B cell (primary cell): Measurements from ENCODE around the gene NUP54. TPM values are rescaled to one million over a fixed set of nuclear protein-coding genes. Genes with fewer than 3 reads are reported as not detected.

Source experiments
- ATAC-seq: fragments of 200-7000 bp; cut with Tn5 transposase; one replicate; pipeline ENCODE4 v1.10.0; 2021; ENCODE audit warnings: low read depth, mild to moderate bottlenecking, moderate number of reproducible peaks, moderate library complexity
- CTCF ChIA-PET: fragments of 350-600 bp; sonication (Branson Sonifier 250); formaldehyde crosslinking; loops from one replicate; lab custom pipeline; 2021; ENCODE audit warnings: antibody characterized with exemption, inconsistent platforms; lab: Charles Lee
- POLR2A ChIA-PET: fragments of 350-600 bp; sonication (Branson Sonifier 250); formaldehyde crosslinking; loops from one replicate; lab custom pipeline; 2021; ENCODE audit warnings: antibody characterized with exemption; lab: Charles Lee
- DNase-seq: peaks from one replicate; pipeline ENCODE4 v3.0.0; 2013
- H2AFZ ChIP-seq: 2 replicates; pipeline ENCODE4 v1.6.1; 2012; ENCODE audit warnings: mild to moderate bottlenecking, low read depth, low read length; ENCODE audit not compliant: insufficient read depth, poor library complexity, severe bottlenecking
- H3K27ac ChIP-seq, 2 donors: 1 replicate in 1 of 2; 2 replicates in 1 of 2; pipeline ENCODE4 v1.5.1; 2012 to 2013; ENCODE audit warnings: low read length in 2 of 2, mild to moderate bottlenecking in 2 of 2, moderate library complexity in 1 of 2
- H3K27me3 ChIP-seq, 4 experiments: fragments of 200-600 bp in 1 of 4; sonication (generic) in 1 of 4; replicated peaks in 1 of 4; 1 replicate in 2 of 4; 2 replicates in 2 of 4; pipeline versions ENCODE4 v1.6.1 to v1.7.0; 2013 to 2016; ENCODE audit warnings: low read length in 3 of 4, mild to moderate bottlenecking in 2 of 4, mixed read lengths in 1 of 4, moderate library complexity in 1 of 4; ENCODE audit not compliant: insufficient read depth in 4 of 4, control insufficient read depth in 3 of 4; ENCODE audit errors: control extremely low read depth in 1 of 4
- H3K36me3 ChIP-seq, 2 experiments: replicated peaks in 1 of 2; 1 replicate in 1 of 2; 2 replicates in 1 of 2; pipeline versions ENCODE4 v1.6.1 to v1.7.1; 2013; ENCODE audit warnings: low read length in 1 of 2; ENCODE audit not compliant: insufficient read depth in 2 of 2, control insufficient read depth in 1 of 2; ENCODE audit errors: control extremely low read depth in 1 of 2, extremely low read depth in 1 of 2
- H3K4me1 ChIP-seq, 2 donors: fragments of 200-600 bp in 1 of 2; sonication (generic) in 1 of 2; 1 replicate in 1 of 2; 2 replicates in 1 of 2; pipeline versions ENCODE4 v1.5.1 to v1.6.1; 2013 to 2017; ENCODE audit warnings: low read length in 2 of 2; ENCODE audit not compliant: control insufficient read depth in 2 of 2, insufficient read depth in 2 of 2
- H3K4me2 ChIP-seq: replicated peaks from 2 replicates; pipeline ENCODE3; 2012; ENCODE audit warnings: mild to moderate bottlenecking, low read depth, low read length; ENCODE audit not compliant: poor library complexity, severe bottlenecking
- H3K4me3 ChIP-seq, 5 experiments: fragments of 200-600 bp in 1 of 5; sonication (generic) in 1 of 5; 1 replicate in 3 of 5; 2 replicates in 2 of 5; pipeline versions ENCODE4 v1.5.1 to v1.7.0; 2011 to 2016; ENCODE audit warnings: low read length in 4 of 5, mild to moderate bottlenecking in 4 of 5, low read depth in 2 of 5, control low read depth in 1 of 5, moderate library complexity in 1 of 5; ENCODE audit not compliant: insufficient read depth in 1 of 5; ENCODE audit errors: control extremely low read depth in 1 of 5, extremely low read depth in 1 of 5
- H3K79me2 ChIP-seq: fragments of 200-600 bp; sonication (generic); one replicate; pipeline ENCODE4 v1.6.0; 2016; ENCODE audit warnings: low read length; ENCODE audit not compliant: control insufficient read depth, insufficient read depth
- H3K9ac ChIP-seq: fragments of 200-600 bp; sonication (generic); 2 replicates; pipeline ENCODE4 v1.6.1; 2017; ENCODE audit warnings: mild to moderate bottlenecking, low read length, moderate library complexity
- H3K9me3 ChIP-seq, 3 donors: one replicate each; pipeline versions ENCODE4 v1.6.1 to v1.7.1; 2013; ENCODE audit warnings: low read length in 2 of 3; ENCODE audit not compliant: control insufficient read depth in 2 of 3, insufficient read depth in 1 of 3; ENCODE audit errors: control extremely low read depth in 1 of 3
- H4K20me1 ChIP-seq: 2 replicates; pipeline ENCODE4 v1.6.0; 2012; ENCODE audit warnings: mild to moderate bottlenecking, low read length; ENCODE audit not compliant: insufficient read depth, control insufficient read depth, poor library complexity, severe bottlenecking
- H3K27ac Mint-ChIP-seq: one replicate; pipeline ENCODE4 v1.8.0; 2021; ENCODE audit warnings: mixed read lengths
- H3K27me3 Mint-ChIP-seq: one replicate; pipeline ENCODE4 v1.8.0; 2021; ENCODE audit warnings: mixed read lengths
- H3K4me1 Mint-ChIP-seq: one replicate; pipeline ENCODE4 v1.8.0; 2021; ENCODE audit warnings: mixed read lengths
- H3K4me3 Mint-ChIP-seq: one replicate; pipeline ENCODE4 v1.8.0; 2021; ENCODE audit warnings: mixed read lengths
- H3K9me3 Mint-ChIP-seq: one replicate; pipeline ENCODE4 v1.8.0; 2022; ENCODE audit warnings: mixed read lengths; ENCODE audit not compliant: insufficient read depth
- EZH2 ChIP-seq: IDR thresholded peaks from 2 replicates; pipeline ENCODE4 v1.6.1; 2012; ENCODE audit warnings: borderline replicate concordance, low read depth, mild to moderate bottlenecking, moderate library complexity, low read length; ENCODE audit not compliant: insufficient read depth, poor library complexity, severe bottlenecking
- WGBS: methylation state at CpG from one replicate; pipeline ENCODE4 v1.1.5; 2013; ENCODE audit warnings: missing lambda C conversion rate; ENCODE audit not compliant: insufficient coverage; 5-methylcytosine and 5-hydroxymethylcytosine counted together
- intact Hi-C: fragments of 100-400 bp; cut with micrococcal nuclease; formaldehyde crosslinking; loops from one replicate; pipeline ENCODE4 v1.10.0; 2022
- polyA minus RNA-seq: library from RNA; depleted of rRNA, polyadenylated mRNA; stranded (reverse); fragments of >200 nt; gene quantifications from 2 replicates; pipeline ENCODE4 v1.2.3, GENCODE V29; 2012
- polyA plus RNA-seq: library from polyadenylated mRNA; depleted of rRNA; stranded (reverse); fragments of >200 nt; gene quantifications from 2 replicates; pipeline ENCODE4 v1.2.3, GENCODE V29; 2012
- total RNA-seq, 2 donors: library from RNA; stranded (reverse); fragments of 120-200 nt in 1 of 2; gene quantifications; 1 replicate in 1 of 2; 2 replicates in 1 of 2; pipeline versions ENCODE4 v1.2.3 to v1.2.4, GENCODE V29; 2013 to 2022
- TF ChIP-seq, protein P1 (sequence below): fragments of 200-600 bp; IDR thresholded peaks from one replicate; pipeline ENCODE4 v1.8.0; 2022; ENCODE audit warnings: antibody characterized with exemption, mild to moderate bottlenecking

The NUP54 gene, protein sequence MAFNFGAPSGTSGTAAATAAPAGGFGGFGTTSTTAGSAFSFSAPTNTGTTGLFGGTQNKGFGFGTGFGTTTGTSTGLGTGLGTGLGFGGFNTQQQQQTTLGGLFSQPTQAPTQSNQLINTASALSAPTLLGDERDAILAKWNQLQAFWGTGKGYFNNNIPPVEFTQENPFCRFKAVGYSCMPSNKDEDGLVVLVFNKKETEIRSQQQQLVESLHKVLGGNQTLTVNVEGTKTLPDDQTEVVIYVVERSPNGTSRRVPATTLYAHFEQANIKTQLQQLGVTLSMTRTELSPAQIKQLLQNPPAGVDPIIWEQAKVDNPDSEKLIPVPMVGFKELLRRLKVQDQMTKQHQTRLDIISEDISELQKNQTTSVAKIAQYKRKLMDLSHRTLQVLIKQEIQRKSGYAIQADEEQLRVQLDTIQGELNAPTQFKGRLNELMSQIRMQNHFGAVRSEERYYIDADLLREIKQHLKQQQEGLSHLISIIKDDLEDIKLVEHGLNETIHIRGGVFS
- total RNA-seq (71.0 and 71.4 TPM in 2 replicates), polyA plus RNA-seq (17.4 and 20.4 TPM in 2 replicates), polyA minus RNA-seq (9.9 and 25.9 TPM in 2 replicates)
- 42.1 TPM for total RNA-seq (2013)

- CTCF ChIA-PET = interaction anchor here (1.2 to 1.7 kb wide), 2 partner anchors 152 to 157 kb away, joined by 4 to 8 read pairs; partner anchors contain the start of gene SDAD1
- H3K9me3 ChIP-seq = no peaks in the 10 kb centered on the region
- peaks cover 0 to 1% of the 10 kb centered on the region in 2 experiments for H3K36me3 ChIP-seq
- Mint-ChIP-seq H3K4me3 (peak within 1 kb of the TSS; percentile 98), H3K27ac (peak within 1 kb of the TSS; percentile 89), H3K27me3 (no peaks in the 10 kb centered on the region), H3K4me1 (peaks cover 35% of the 10 kb centered on the region), H3K9me3 (no peaks in the 10 kb centered on the region)
- DNase-seq (peak; percentile 95), ATAC-seq (peak; percentile 98)
- intact Hi-C loops = loop anchor here (1.0 to 5.0 kb wide), 6 partner anchors 66 to 1009 kb away; partner anchors contain the start of genes CCNG2, CCNI and SDAD1
- 1% methylated on average over 44 of the region's 47 CpGs for WGBS
- peak within 1 kb of the TSS; percentile 95 for H2AFZ ChIP-seq
- H3K79me2 ChIP-seq = peaks cover 53% of the 10 kb centered on the region
- POLR2A ChIA-PET = interaction anchor here (1.0 to 1.4 kb wide), 3 partner anchors 52 to 157 kb away, joined by 3 to 5 read pairs (median 3); partner anchors contain the start of genes SCARB2 and SDAD1
- H3K4me2 ChIP-seq = peak within 1 kb of the TSS; percentile 88
- H3K4me3 ChIP-seq = peak within 1 kb of the TSS; percentile 71 to 98 (median 97)
- H3K27me3 ChIP-seq = no peaks in the 10 kb centered on the region
- peaks cover 22% of the 10 kb centered on the region for H4K20me1 ChIP-seq
- peak within 1 kb of the TSS; percentile 99 for H3K9ac ChIP-seq
- H3K27ac ChIP-seq = peak within 1 kb of the TSS; percentile 77 to 91
- H3K4me1 ChIP-seq = peaks cover 22 to 28% of the 10 kb centered on the region in 2 donors
- TF ChIP-seq, protein P1, sequence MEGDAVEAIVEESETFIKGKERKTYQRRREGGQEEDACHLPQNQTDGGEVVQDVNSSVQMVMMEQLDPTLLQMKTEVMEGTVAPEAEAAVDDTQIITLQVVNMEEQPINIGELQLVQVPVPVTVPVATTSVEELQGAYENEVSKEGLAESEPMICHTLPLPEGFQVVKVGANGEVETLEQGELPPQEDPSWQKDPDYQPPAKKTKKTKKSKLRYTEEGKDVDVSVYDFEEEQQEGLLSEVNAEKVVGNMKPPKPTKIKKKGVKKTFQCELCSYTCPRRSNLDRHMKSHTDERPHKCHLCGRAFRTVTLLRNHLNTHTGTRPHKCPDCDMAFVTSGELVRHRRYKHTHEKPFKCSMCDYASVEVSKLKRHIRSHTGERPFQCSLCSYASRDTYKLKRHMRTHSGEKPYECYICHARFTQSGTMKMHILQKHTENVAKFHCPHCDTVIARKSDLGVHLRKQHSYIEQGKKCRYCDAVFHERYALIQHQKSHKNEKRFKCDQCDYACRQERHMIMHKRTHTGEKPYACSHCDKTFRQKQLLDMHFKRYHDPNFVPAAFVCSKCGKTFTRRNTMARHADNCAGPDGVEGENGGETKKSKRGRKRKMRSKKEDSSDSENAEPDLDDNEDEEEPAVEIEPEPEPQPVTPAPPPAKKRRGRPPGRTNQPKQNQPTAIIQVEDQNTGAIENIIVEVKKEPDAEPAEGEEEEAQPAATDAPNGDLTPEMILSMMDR = no peak
- no peak for TF ChIP-seq EZH2
These were observed at the start of gene NUP54 for GRCh38 chr4:76148142-76148865. Gene NUP54 (minus strand): TSS chr4:76148397. CDS start chr4:76148374, 23 bp downstream.
